Sigmoid colon (tissue), 4 donors: Measurements from ENCODE around the gene MFSD6.

Experiments
- POLR2A ChIP-seq, 2 donors: fragments of 450-650 bp; IDR thresholded peaks; one replicate each; pipeline ENCODE4 v1.6.1; 2016; ENCODE audit warnings: antibody characterized with exemption in 2 of 2, mild to moderate bottlenecking in 2 of 2, moderate library complexity in 2 of 2
- POLR2AphosphoS5 ChIP-seq, 4 donors: sonication (generic); formaldehyde crosslinking; IDR thresholded peaks; one replicate each; pipeline ENCODE4 v1.6.1; 2017; ENCODE audit warnings: antibody characterized with exemption in 4 of 4
- TF ChIP-seq, protein P1 (sequence below), 4 experiments: fragments of 450-650 bp in 3 of 4; fragments of 200-600 bp in 1 of 4; IDR thresholded peaks; one replicate each; pipeline ENCODE4 v1.5.1; 2016 to 2019; ENCODE audit warnings: antibody characterized with exemption in 4 of 4, mild to moderate bottlenecking in 3 of 4, moderate library complexity in 2 of 4

DNA sequence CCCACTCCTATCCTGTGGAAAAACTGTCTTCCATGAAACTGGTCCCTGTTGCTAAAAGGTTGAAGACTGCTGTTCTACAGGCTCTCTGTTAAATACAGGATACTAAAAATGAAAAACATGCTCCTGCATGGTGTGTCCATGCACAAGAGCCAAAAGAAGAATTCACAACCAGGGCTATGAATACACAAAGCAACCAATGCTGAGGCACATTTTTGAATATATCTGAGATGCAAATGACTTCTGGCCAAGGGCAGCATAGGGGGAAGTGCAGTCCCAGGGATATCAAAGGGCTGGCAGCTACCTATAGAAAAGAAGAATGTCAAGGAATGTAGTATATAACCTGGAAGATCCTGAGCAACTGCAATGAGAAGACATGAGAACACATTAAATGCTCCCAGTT is 119.8 kb downstream of the MFSD6 start:
- TF ChIP-seq, protein P1, sequence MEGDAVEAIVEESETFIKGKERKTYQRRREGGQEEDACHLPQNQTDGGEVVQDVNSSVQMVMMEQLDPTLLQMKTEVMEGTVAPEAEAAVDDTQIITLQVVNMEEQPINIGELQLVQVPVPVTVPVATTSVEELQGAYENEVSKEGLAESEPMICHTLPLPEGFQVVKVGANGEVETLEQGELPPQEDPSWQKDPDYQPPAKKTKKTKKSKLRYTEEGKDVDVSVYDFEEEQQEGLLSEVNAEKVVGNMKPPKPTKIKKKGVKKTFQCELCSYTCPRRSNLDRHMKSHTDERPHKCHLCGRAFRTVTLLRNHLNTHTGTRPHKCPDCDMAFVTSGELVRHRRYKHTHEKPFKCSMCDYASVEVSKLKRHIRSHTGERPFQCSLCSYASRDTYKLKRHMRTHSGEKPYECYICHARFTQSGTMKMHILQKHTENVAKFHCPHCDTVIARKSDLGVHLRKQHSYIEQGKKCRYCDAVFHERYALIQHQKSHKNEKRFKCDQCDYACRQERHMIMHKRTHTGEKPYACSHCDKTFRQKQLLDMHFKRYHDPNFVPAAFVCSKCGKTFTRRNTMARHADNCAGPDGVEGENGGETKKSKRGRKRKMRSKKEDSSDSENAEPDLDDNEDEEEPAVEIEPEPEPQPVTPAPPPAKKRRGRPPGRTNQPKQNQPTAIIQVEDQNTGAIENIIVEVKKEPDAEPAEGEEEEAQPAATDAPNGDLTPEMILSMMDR (IDR thresholded peaks at IDR 0.05): no peak
- TF ChIP-seq POLR2A (IDR thresholded peaks at IDR 0.05) (no peak), POLR2AphosphoS5 (IDR thresholded peaks at IDR 0.05) (no peak)
